GM18517 (cell line): ENCODE data around the gene CTNNBL1.
"Not testable (repeated sequence)": the region's sequence is repeated elsewhere in the genome, so short reads cannot be mapped to it uniquely, and the experiment has no call there.

Experiments used
- ATAC-seq: cut with Tn5 transposase; IDR thresholded peaks from one replicate; pipeline ENCODE4 v1.9.1; 2021; ENCODE audit warnings: mild to moderate bottlenecking, moderate library complexity; ENCODE audit not compliant: unreplicated experiment

CTNNBL1 gene

GRCh38 chr20:37706298-37706697 is 12.5 kb downstream of the CTNNBL1 start:
- ATAC-seq, result no peak

- ATAC-seq, result no peak
Measured at GRCh38 chr20:37711001-37711400, 17.2 kb downstream of the CTNNBL1 start.

- no peak for ATAC-seq
Measured at GRCh38 chr20:37711994-37712964, 18.4 kb downstream of the CTNNBL1 start.

- ATAC-seq, result no peak
Measured at GRCh38 chr20:37713396-37713795, 19.6 kb downstream of the CTNNBL1 start.

GRCh38 chr20:37714978-37715672 is 21.3 kb downstream of the CTNNBL1 start:
- ATAC-seq, result no peak

- ATAC-seq, result no peak
Measured at GRCh38 chr20:37721751-37722150, 27.9 kb downstream of the CTNNBL1 start.

- ATAC-seq, result not testable (repeated sequence)
Measured at GRCh38 chr20:37722312-37722711, 28.5 kb downstream of the CTNNBL1 start.

GRCh38 chr20:37723668-37724067 is 29.8 kb downstream of the CTNNBL1 start:
- ATAC-seq, result no peak

GRCh38 chr20:37725165-37725564 is 31.3 kb downstream of the CTNNBL1 start:
- ATAC-seq, result no peak

GRCh38 chr20:37725855-37726254 is 32.0 kb downstream of the CTNNBL1 start:
- ATAC-seq, result no peak

- no peak for ATAC-seq
Measured at GRCh38 chr20:37726321-37726720, 32.5 kb downstream of the CTNNBL1 start.

- ATAC-seq, result no peak
Measured at GRCh38 chr20:37726971-37727956, 33.4 kb downstream of the CTNNBL1 start.

GRCh38 chr20:37727957-37728634 is 34.3 kb downstream of the CTNNBL1 start:
- ATAC-seq, result no peak

GRCh38 chr20:37728635-37728983 is 34.8 kb downstream of the CTNNBL1 start:
- ATAC-seq, result no peak

GRCh38 chr20:37729452-37729851 is 35.6 kb downstream of the CTNNBL1 start:
- no peak for ATAC-seq

GRCh38 chr20:37729909-37730308 is 36.1 kb downstream of the CTNNBL1 start:
- no peak for ATAC-seq

GRCh38 chr20:37733416-37733815 is 39.6 kb downstream of the CTNNBL1 start:
- no peak for ATAC-seq

GRCh38 chr20:37734228-37734985 is 40.6 kb downstream of the CTNNBL1 start:
- ATAC-seq, result no peak

- ATAC-seq, result no peak
Measured at GRCh38 chr20:37735541-37735940, 41.7 kb downstream of the CTNNBL1 start.

GRCh38 chr20:37736132-37736531 is 42.3 kb downstream of the CTNNBL1 start:
- ATAC-seq, result no peak
